ENCODE data around the gene MAGEA9.

DNA sequence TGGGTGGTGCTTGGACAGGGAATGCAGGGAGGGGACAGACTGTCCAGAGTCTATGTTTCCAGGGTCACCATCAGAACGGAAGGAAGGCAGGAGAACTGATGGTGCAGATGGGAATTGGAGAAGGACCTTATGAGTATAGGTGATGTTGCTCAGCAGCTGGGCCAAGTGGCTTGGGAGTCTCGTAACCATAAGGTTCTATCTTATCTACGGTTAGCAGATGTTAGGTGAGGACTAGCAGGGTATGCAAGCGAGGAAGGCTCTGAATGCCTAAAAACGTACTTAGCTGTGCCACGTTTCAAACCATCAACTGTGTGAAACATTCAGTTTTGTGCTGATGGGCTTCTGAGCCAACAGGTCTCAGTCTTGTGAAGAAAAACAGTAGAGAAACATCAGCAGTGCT is 22.4 kb downstream of the MAGEA9 start:
- TF ChIP-seq CTCF (IDR thresholded peaks at IDR 0.05; ENCODE audit: extremely low read depth in 1 of 2, insufficient read depth in 1 of 2, low read depth in 1 of 2, low read length in 2 of 2) (no peak), EZH2 (IDR thresholded peaks at IDR 0.05; ENCODE audit: borderline replicate concordance, low read depth, low read length, severe bottlenecking) (no peak), MYC (IDR thresholded peaks at IDR 0.05; ENCODE audit: low read depth, low read length) (no peak), POLR2A (IDR thresholded peaks at IDR 0.05; ENCODE audit: low read depth, low read length) (no peak), POLR2AphosphoS5 (IDR thresholded peaks at IDR 0.05; ENCODE audit: insufficient read depth, low read depth, low read length) (no peak), MAX (IDR thresholded peaks at IDR 0.05; ENCODE audit: insufficient read depth, insufficient read length) (no peak), GATA2 (IDR thresholded peaks at IDR 0.05; ENCODE audit: insufficient read depth, insufficient read length, low read depth, low read length) (no peak)

Data from endothelial cell of umbilical vein (primary cell).